Measurements from ENCODE around the gene ZNF678.

GRCh38 chr1:227561241-227561907 lies 2.0 kb upstream of the ZNF678 start:
- TF ChIP-seq JUNB (IDR thresholded peaks at IDR 0.05) (no peak), CBX2 (IDR thresholded peaks at IDR 0.05; ENCODE audit: borderline replicate concordance, low read depth) (no peak), HEYL (CRISPR knock-in tag; IDR thresholded peaks at IDR 0.05) (no peak), EP300 (IDR thresholded peaks at IDR 0.05) (no peak)
- TF ChIP-seq, protein P1, sequence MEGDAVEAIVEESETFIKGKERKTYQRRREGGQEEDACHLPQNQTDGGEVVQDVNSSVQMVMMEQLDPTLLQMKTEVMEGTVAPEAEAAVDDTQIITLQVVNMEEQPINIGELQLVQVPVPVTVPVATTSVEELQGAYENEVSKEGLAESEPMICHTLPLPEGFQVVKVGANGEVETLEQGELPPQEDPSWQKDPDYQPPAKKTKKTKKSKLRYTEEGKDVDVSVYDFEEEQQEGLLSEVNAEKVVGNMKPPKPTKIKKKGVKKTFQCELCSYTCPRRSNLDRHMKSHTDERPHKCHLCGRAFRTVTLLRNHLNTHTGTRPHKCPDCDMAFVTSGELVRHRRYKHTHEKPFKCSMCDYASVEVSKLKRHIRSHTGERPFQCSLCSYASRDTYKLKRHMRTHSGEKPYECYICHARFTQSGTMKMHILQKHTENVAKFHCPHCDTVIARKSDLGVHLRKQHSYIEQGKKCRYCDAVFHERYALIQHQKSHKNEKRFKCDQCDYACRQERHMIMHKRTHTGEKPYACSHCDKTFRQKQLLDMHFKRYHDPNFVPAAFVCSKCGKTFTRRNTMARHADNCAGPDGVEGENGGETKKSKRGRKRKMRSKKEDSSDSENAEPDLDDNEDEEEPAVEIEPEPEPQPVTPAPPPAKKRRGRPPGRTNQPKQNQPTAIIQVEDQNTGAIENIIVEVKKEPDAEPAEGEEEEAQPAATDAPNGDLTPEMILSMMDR (IDR thresholded peaks at IDR 0.05): no peak
